ENCODE results near the gene FRMD4A.

DNA sequence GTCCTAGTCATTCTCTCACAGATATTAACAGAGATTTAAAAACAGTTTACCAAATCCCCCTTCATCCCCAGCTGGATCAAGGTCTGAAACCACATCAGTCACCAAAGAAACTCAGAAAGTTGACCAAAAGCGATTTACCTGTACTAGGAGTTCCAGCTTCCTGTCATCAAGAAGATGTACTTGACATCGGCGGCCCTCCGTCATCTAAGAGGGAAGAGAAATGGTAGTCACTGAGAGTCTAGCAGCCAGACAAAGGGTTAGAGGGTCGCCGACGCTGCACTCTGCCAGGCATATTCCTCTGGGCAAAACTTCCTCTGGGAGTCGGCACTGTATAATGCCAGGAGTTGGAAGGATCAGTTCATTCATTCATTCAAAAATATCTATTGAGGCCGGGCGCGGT, 472.0 kb downstream of the FRMD4A start:
- TF ChIP-seq CTCF (conservative IDR thresholded peaks at IDR 0.05; ENCODE audit: low read length) (no peak), EZH2phosphoT487 (IDR thresholded peaks at IDR 0.05; ENCODE audit: borderline replicate concordance, low read depth, low read length) (no peak)
